NT2/D1 (cell line): ENCODE measurements around the gene MAP3K3.
A peak's percentile ranks its signal among the peaks of the same experiment; 100 is the strongest.

ENCODE experiments used
- DNase-seq: peaks from one replicate; pipeline ENCODE4 v3.0.0-alpha.2; 2011; ENCODE audit warnings: low read depth, low spot score
- H3K27me3 ChIP-seq: 2 replicates; pipeline ENCODE4 v1.6.0; 2011; ENCODE audit warnings: mild to moderate bottlenecking; ENCODE audit not compliant: insufficient read length, insufficient read depth
- H3K36me3 ChIP-seq: 2 replicates; pipeline ENCODE4 v1.6.1; 2011; ENCODE audit warnings: mild to moderate bottlenecking, low read length, mixed read lengths; ENCODE audit not compliant: insufficient read depth, insufficient read length
- H3K4me1 ChIP-seq: 2 replicates; pipeline ENCODE4 v1.5.1; 2011; ENCODE audit not compliant: insufficient read depth, insufficient read length
- H3K4me3 ChIP-seq: 2 replicates; pipeline ENCODE4 v1.5.1; 2011; ENCODE audit warnings: low read depth; ENCODE audit not compliant: insufficient read length
- H3K9ac ChIP-seq: 2 replicates; pipeline ENCODE4 v1.6.0; 2011; ENCODE audit warnings: low read depth; ENCODE audit not compliant: insufficient read length
- H3K9me3 ChIP-seq: 2 replicates; pipeline ENCODE4 v1.5.1; 2011; ENCODE audit warnings: mild to moderate bottlenecking, low read length; ENCODE audit not compliant: insufficient read depth
- SUZ12 ChIP-seq: IDR thresholded peaks from 2 replicates; pipeline ENCODE4 v1.6.1; 2011; ENCODE audit not compliant: insufficient read length, insufficient read depth; ENCODE audit errors: extremely low read depth
- YY1 ChIP-seq: IDR thresholded peaks from 2 replicates; pipeline ENCODE4 v1.6.1; 2011; ENCODE audit not compliant: insufficient read length, insufficient read depth
- ZNF274 ChIP-seq: IDR thresholded peaks from 2 replicates; pipeline ENCODE4 v1.6.1; 2011; ENCODE audit warnings: mild to moderate bottlenecking, low read depth, low read length

The MAP3K3 gene

GRCh38 chr17:63589646-63590045 is 32.6 kb upstream of the MAP3K3 start:
- H3K9me3 ChIP-seq = no peaks in the 10 kb centered on the region
- H3K27me3 ChIP-seq = no peaks in the 10 kb centered on the region
- H3K4me3 ChIP-seq = no peak overlapping the region
- no peak for DNase-seq
- H3K4me1 ChIP-seq = no peaks in the 10 kb centered on the region
- TF ChIP-seq SUZ12 = no peak
- no peak for TF ChIP-seq YY1
- no peak for TF ChIP-seq ZNF274
- H3K9ac ChIP-seq = no peak overlapping the region
- peaks cover 80% of the 10 kb centered on the region for H3K36me3 ChIP-seq

GRCh38 chr17:63592797-63593196 is 29.4 kb upstream of the MAP3K3 start:
- Histone ChIP-seq H3K36me3 (peaks cover 54% of the 10 kb centered on the region), H3K9me3 (no peaks in the 10 kb centered on the region), H3K27me3 (no peaks in the 10 kb centered on the region), H3K9ac (no peak overlapping the region), H3K4me3 (no peak overlapping the region), H3K4me1 (no peaks in the 10 kb centered on the region)
- TF ChIP-seq YY1 (no peak), ZNF274 (no peak), SUZ12 (no peak)
- no peak for DNase-seq

- Histone ChIP-seq H3K27me3 (no peaks in the 10 kb centered on the region), H3K36me3 (peaks cover 34% of the 10 kb centered on the region), H3K4me3 (no peak overlapping the region), H3K4me1 (no peaks in the 10 kb centered on the region), H3K9ac (no peak overlapping the region), H3K9me3 (no peaks in the 10 kb centered on the region)
- no peak for TF ChIP-seq ZNF274
- no peak for TF ChIP-seq YY1
- TF ChIP-seq SUZ12 = no peak
- DNase-seq = no peak
Observed at GRCh38 chr17:63595132-63595531, 27.1 kb upstream of the MAP3K3 start.

GRCh38 chr17:63596856-63597586 is 25.2 kb upstream of the MAP3K3 start:
- Histone ChIP-seq H3K4me1 (no peaks in the 10 kb centered on the region), H3K36me3 (peaks cover 16% of the 10 kb centered on the region), H3K9ac (no peak overlapping the region), H3K27me3 (no peaks in the 10 kb centered on the region), H3K9me3 (no peaks in the 10 kb centered on the region), H3K4me3 (no peak overlapping the region)
- no peak for TF ChIP-seq SUZ12
- TF ChIP-seq YY1 = no peak
- TF ChIP-seq ZNF274 = no peak
- no peak for DNase-seq

GRCh38 chr17:63598281-63598680 is 23.9 kb upstream of the MAP3K3 start:
- H3K36me3 ChIP-seq = peaks cover 9% of the 10 kb centered on the region
- H3K9ac ChIP-seq = no peak overlapping the region
- TF ChIP-seq SUZ12 (no peak), YY1 (no peak), ZNF274 (no peak)
- no peak overlapping the region for H3K4me3 ChIP-seq
- H3K27me3 ChIP-seq = no peaks in the 10 kb centered on the region
- H3K4me1 ChIP-seq = no peaks in the 10 kb centered on the region
- DNase-seq = no peak
- no peaks in the 10 kb centered on the region for H3K9me3 ChIP-seq

- DNase-seq = peak; percentile 73
- Histone ChIP-seq H3K4me1 (no peaks in the 10 kb centered on the region), H3K4me3 (peak within 1 kb of the TSS; percentile 69), H3K36me3 (peaks cover 22% of the 10 kb centered on the region), H3K9ac (peak within 1 kb of the TSS; percentile 86), H3K9me3 (no peaks in the 10 kb centered on the region), H3K27me3 (no peaks in the 10 kb centered on the region)
- peak; percentile 55 for TF ChIP-seq YY1
- TF ChIP-seq SUZ12 = no peak
- no peak for TF ChIP-seq ZNF274
Observed at GRCh38 chr17:63600569-63601438, 21.4 kb upstream of the MAP3K3 start, which contains the start of gene TACO1. TSS of gene TACO1 (plus strand) at chr17:63600895. CDS start at chr17:63601084, 189 bp downstream.
